UCSD-AML1 (cell line): ENCODE results near the gene OR2F1.

Source experiments
- DNase-seq: peaks from one replicate; lab custom pipeline; 2025; ENCODE audit not compliant: unreplicated experiment; lab: John Stamatoyannopoulos, UW

The OR2F1 gene

DNA sequence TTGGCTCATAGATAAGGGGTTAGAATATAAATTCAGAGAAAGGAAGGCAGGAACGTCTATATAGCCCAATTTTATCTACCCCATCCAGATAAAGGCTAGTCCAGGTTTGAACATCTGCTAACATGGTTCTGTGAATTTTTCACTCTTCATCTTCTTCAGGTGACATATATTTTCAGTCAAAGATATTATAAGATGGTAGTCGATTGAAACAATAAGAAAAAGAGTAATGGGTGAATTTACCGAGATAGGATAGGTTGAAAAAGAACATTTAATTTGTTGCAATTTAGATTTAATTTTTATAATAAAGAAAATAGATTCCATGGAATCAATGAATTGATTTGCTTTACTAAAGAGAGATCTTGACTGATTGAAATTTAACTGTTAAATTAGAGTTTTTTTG lies at the start of gene OR2F1:
TSS of gene OR2F1 (plus strand) at position 301 of the 400 bp plus-strand sequence. CDS start 5,127 bp downstream, outside the sequence.
- DNase-seq, result no peak

GRCh38 chr7:143905509-143905908 lies 49.1 kb upstream of the OR2F1 start:
- no peak for DNase-seq

DNA sequence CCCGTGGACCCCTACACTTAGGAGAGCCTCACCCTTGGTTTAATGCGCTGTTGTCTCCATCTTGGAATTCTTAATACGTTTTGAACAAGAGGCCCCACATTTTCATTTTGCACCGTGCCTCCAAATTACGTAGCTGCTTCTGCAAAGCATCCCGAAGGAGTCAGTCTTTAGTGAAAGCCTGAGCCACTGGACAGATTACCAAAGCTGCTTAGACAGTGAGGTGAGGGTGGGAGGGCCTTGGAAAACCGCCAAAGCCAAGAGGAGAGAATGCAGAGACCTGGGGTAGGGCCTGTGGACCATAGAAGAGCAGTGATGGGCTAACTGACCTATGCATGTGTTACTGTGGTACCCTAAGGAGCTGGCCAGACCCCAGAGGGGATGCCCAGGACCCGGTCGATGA lies 48.5 kb upstream of the OR2F1 start:
- DNase-seq, result no peak

DNA sequence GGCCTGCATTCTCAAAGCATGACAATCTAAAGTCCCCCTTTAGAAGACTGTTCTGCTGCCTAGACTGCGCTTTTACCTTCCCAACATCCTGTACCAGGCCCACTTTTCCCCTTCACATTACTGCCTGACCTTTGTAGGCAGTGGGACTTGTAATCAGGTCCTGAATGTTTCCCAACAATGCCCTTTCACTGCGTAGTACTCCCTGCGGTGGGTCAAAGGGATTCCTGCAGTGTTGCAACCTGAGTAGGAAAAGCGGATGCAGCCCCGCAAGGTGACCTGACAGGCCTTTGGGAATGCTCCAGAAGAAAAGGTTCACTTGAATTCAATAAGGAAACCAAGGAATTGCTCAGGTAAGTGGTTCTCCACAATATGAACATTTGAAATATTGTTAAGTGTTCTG lies 47.7 kb upstream of the OR2F1 start:
- no peak for DNase-seq

GRCh38 chr7:143908120-143908519 lies 46.5 kb upstream of the OR2F1 start:
- DNase-seq, result no peak

DNA sequence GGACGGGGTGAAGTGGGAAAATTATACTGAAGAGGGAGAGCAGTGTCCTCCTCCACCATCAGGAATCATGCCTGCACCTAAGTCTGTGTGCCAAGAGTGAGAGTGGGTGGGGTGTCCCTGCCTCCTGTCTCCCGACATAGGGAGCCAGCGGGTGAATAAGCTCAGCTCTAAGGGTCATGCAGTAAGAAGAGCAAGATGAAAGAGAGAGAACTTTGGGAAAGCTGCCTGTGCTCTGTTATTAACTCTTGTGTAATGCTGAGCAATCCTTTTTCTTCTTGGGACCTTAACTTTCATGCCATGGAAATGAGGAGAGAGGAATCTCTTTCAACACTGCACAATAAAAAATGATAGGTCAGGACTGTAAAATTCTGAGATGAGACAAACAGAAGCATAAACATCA lies 44.8 kb upstream of the OR2F1 start:
- no peak for DNase-seq

DNA sequence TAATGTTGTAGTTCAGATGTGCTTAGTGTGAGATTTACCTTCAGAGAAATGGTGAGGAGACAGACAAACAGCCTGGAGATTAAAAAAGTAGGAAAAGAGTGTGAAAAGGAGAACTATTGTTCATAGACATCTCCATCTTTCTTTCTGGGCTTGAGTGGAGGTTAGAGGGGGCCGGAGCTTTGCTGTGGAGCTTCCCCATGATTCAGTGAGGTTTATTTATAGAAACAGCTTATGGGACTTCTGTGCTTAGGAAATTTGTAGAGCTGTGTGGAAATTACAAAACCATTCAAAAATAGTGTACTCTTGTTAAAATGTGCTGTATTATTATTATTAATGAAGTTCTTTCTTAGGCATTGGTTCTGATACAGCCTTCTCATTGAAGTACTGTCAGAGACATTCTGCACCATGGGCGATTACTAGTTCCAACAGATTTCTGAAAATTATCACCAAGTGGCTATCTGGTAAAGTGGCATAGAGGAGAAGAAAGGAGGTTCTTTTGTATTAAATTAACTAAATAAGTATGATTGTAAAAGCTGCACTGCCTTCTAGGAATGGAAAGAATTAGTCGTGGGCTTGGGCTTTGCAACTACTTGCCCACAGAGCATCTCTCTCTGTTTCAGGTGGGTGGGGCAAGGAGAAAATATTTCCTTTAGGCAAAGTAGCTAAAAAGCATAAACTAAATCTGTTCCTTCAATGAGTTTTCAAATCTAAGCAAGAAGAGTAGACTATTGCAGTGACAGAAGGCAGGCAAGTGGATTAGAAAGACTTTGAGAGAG lies 44.0 kb upstream of the OR2F1 start:
- no peak for DNase-seq

DNA sequence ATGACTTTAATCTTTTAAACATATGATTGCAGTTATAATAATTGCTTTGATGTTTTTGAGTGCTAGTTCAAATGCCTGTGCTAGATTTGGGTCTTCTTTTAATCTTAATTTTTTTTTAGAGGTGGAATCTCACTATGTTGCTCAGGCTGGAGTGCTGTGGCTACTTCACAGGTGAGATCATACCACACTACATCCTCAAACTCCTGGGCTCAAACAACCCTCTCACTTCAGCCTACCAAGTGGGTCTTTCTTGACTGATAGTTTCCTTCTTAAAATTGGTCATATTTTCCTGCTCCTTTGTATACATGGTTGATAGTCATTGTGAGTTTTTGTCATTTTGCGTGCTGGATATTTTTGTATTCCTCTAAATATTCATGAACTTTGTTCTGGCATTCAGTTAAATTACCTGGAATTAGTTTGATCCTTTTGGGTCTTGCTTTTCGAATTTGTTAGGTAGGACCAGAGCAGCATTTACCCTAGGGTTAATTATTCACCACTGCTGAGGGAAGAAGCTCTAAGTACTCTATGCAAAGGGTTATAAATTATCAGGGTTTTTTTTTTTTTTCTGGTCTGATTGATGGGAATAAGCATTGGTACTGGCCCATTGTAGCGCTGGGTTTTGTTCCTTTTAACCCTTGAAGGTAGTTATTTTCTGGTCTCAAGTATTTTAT lies 40.6 kb upstream of the OR2F1 start:
- no peak for DNase-seq

DNA sequence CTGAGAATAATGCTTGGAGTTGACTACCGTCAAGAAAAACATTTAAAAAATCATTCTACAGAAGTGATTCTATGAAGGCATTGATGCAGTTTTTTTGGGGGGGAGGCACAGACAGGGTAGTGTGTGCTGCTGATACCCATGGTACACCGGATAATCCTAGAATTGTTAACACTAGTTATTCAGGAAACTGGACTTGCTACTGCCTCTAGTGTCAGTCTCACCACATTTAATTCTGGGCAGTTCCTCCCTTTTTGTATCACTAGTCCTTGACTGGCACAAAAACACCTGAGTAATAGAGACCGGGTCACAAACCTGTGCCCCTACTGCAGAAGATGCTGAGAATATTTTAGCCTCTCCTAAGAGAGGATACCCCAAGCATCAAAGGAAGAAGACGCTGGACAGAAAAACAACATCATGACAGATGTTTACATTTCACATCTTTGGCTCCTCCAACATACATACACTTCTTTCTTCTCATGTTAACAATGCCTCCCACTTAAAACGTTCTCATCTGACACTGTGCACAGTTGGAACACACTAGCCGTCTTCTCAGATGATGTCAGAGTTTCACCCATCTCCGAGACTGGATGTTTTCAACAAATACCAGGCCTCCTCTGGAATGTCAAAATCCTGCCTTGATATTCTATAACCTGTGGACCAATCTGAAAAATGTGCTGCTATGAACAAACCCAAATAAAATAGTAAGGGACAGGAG lies 39.5 kb upstream of the OR2F1 start:
- no peak for DNase-seq

GRCh38 chr7:143924851-143925250 lies 29.8 kb upstream of the OR2F1 start:
- no peak for DNase-seq

DNA sequence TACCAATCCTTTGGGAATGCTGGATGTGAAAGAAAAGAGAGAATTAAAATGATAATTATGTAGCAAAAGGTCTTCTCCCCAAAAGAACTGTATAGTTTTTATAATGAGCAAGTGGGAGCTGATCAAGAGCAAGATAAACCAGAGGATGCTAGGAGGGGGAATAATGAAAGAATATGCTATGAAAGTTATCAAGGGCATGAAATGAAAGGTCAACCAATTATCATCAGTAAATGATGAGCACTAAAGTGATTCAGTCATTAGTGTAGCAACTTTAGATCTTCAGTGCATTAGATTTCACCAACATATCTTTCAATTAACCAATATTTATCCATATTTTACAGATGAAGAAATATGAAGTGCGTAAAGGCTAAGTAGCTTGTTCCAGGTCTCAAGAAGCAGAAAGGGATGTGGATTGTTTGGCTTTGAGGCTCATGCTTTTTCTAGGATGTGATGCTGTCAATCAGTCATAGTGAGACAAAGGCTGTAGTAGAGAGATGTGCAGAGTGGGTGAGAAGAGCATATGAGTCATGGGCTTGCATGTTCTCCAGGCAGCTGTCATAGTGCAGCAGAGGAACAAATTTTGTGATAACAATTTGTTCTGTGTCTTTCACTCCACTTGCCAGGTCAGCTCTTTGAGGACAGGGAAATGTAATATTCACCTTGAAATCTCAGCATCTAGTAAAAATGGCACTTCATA lies 25.3 kb upstream of the OR2F1 start:
- no peak for DNase-seq

- DNase-seq, result no peak
Observed at GRCh38 chr7:143931739-143932138, 22.9 kb upstream of the OR2F1 start.

- no peak for DNase-seq
Observed at GRCh38 chr7:143934526-143935325, 19.9 kb upstream of the OR2F1 start, which contains the start of gene OR2F2. Gene OR2F2, plus strand, starts transcription at chr7:143935233. Its CDS starts 0 bp downstream, at chr7:143935233.

- DNase-seq, result no peak
Observed at GRCh38 chr7:143936087-143937009, 18.3 kb upstream of the OR2F1 start.

GRCh38 chr7:143938379-143939243 lies 16.0 kb upstream of the OR2F1 start:
- no peak for DNase-seq

- no peak for DNase-seq
Observed at GRCh38 chr7:143945423-143945822, 9.2 kb upstream of the OR2F1 start.

DNA sequence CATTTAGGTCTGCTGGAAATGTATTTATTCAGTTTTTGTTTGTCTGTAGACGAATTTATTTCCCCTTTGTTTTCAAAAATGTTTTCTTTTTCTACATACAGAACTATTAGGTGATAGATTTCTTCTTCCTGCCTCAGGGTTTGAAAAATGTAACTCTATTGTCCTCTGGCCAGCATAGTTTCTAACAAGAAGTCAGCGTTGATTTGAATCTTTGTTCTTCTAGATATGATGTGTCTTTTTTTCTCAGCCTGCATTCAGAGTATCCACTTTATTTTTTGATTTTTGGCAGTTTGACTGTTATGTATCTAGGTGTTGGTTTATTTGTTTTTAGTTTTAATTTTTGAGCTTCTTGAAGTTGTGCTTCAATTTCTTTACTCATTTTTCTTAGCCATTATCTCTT lies 7.5 kb upstream of the OR2F1 start:
- no peak for DNase-seq

DNA sequence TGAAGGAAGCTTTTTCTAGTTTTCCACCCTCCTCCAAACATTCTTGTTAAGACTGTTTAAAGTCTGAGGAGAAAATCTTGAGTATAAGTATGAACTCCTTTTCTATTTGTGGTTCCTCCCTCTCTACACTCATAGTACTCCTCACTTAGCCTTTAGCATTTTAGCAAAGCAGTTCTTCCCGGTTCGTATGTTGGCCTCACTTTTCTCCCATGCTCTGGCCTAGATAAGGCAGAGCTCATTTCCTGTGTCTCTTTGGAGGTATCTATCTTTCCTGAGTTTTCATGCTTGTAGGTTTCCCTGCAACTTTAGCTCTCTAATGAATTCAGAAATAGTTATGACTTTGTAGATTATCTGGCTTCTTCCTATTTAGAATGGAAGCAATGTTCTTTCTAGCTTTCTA lies 5.9 kb upstream of the OR2F1 start:
- no peak for DNase-seq
